ENCODE data around the gene CCT2. TPM values are rescaled to one million over a fixed set of nuclear protein-coding genes. Genes with fewer than 3 reads are reported as not detected.

The CCT2 gene
- total and polyA plus RNA-seq, 9 of the 15 experiments (the other 6 are each of a cell fraction or from before 2014, with no cell fraction given) = 341 to 738 (median 490) TPM

- TF ChIP-seq, protein P1, sequence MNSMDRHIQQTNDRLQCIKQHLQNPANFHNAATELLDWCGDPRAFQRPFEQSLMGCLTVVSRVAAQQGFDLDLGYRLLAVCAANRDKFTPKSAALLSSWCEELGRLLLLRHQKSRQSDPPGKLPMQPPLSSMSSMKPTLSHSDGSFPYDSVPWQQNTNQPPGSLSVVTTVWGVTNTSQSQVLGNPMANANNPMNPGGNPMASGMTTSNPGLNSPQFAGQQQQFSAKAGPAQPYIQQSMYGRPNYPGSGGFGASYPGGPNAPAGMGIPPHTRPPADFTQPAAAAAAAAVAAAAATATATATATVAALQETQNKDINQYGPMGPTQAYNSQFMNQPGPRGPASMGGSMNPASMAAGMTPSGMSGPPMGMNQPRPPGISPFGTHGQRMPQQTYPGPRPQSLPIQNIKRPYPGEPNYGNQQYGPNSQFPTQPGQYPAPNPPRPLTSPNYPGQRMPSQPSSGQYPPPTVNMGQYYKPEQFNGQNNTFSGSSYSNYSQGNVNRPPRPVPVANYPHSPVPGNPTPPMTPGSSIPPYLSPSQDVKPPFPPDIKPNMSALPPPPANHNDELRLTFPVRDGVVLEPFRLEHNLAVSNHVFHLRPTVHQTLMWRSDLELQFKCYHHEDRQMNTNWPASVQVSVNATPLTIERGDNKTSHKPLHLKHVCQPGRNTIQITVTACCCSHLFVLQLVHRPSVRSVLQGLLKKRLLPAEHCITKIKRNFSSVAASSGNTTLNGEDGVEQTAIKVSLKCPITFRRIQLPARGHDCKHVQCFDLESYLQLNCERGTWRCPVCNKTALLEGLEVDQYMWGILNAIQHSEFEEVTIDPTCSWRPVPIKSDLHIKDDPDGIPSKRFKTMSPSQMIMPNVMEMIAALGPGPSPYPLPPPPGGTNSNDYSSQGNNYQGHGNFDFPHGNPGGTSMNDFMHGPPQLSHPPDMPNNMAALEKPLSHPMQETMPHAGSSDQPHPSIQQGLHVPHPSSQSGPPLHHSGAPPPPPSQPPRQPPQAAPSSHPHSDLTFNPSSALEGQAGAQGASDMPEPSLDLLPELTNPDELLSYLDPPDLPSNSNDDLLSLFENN (IDR thresholded peaks at IDR 0.05; ENCODE audit: low read depth in 2 of 2, low read length in 2 of 2) = peak in 1 of 2 experiments; percentile 32; a peak in 1 of 4 replicates
- TF ChIP-seq TBP (optimal IDR thresholded peaks at IDR 0.05; ENCODE audit: low read depth, low read length) (peak; percentile 89), ZBTB7A (IDR thresholded peaks at IDR 0.05; ENCODE audit: borderline replicate concordance, control insufficient read depth, low read depth, low read length) (peak; percentile 81), HMGN3 (IDR thresholded peaks at IDR 0.05; ENCODE audit: borderline replicate concordance, extremely low read depth, insufficient read length, low read depth, low read length) (peak; percentile 81), RBFOX2 (IDR thresholded peaks at IDR 0.05; ENCODE audit: low read depth, low read length) (peak; percentile 99), EP400 (IDR thresholded peaks at IDR 0.05) (peak; percentile 100), TAF7 (tag; IDR thresholded peaks at IDR 0.05) (peak; percentile 93), ELF4 (CRISPR knock-in tag; IDR thresholded peaks at IDR 0.05) (peak; percentile 74), HLTF (IDR thresholded peaks at IDR 0.05) (peak; percentile 87), TRIM28 (IDR thresholded peaks at IDR 0.05) (0 out of 2 replicates have a peak, but pooled peaks have one; percentile 27), ZFP36 (IDR thresholded peaks at IDR 0.05; ENCODE audit: low read depth, low read length, partially characterized antibody) (no peak)
- TF ChIP-seq, protein P2, sequence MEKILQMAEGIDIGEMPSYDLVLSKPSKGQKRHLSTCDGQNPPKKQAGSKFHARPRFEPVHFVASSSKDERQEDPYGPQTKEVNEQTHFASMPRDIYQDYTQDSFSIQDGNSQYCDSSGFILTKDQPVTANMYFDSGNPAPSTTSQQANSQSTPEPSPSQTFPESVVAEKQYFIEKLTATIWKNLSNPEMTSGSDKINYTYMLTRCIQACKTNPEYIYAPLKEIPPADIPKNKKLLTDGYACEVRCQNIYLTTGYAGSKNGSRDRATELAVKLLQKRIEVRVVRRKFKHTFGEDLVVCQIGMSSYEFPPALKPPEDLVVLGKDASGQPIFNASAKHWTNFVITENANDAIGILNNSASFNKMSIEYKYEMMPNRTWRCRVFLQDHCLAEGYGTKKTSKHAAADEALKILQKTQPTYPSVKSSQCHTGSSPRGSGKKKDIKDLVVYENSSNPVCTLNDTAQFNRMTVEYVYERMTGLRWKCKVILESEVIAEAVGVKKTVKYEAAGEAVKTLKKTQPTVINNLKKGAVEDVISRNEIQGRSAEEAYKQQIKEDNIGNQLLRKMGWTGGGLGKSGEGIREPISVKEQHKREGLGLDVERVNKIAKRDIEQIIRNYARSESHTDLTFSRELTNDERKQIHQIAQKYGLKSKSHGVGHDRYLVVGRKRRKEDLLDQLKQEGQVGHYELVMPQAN (IDR thresholded peaks at IDR 0.05; ENCODE audit: borderline replicate concordance) = peak; percentile 100
Measured at GRCh38 chr12:69585189-69586062, at the start of gene CCT2 (continued).
